Measurements from ENCODE around the gene PDZD2. TPM values are rescaled to one million over a fixed set of nuclear protein-coding genes. Genes with fewer than 3 reads are reported as not detected.
"Not testable (repeated sequence)": the region's sequence is repeated elsewhere in the genome, so short reads cannot be mapped to it uniquely, and the experiment has no call there.

PDZD2 gene
- total RNA-seq, 1 donor from 2014 or later, result not detected

DNA sequence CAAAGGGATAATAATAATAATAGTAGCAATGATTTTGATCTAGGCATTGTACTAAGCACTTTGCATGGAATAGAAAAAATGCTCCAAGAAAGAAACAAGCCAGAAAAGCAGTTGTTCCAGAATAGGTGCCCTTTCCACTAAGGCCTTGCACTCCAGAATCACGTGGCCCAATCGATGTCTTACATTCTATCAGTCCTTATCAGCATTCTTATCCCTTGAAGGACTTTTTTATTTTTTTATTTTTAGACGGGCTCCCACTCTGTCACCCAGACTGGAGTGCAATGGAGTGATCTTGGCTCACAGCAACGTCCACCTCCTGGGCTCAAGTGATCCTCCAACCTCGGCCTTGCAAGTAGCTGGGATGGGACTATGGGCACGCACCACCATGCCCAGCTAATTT lies 36.5 kb downstream of the PDZD2 start:
- Mint-ChIP-seq H3K27me3 (ENCODE audit: insufficient read depth) (no peaks in the 10 kb centered on the region), H3K4me1 (ENCODE audit: low read depth) (no peaks in the 10 kb centered on the region), H3K9me3 (no peaks in the 10 kb centered on the region), H3K27ac (no peak overlapping the region), H3K36me3 (ENCODE audit: low read depth) (no peaks in the 10 kb centered on the region), H3K4me3 (no peak overlapping the region)
- intact Hi-C loops (cut with micrococcal nuclease), result no loop called here
- no peak for DNase-seq (ENCODE audit: low spot score)

- no peak overlapping the region for H3K27ac Mint-ChIP-seq
- no peaks in the 10 kb centered on the region for H3K27me3 Mint-ChIP-seq (ENCODE audit: insufficient read depth)
- H3K9me3 Mint-ChIP-seq, result no peaks in the 10 kb centered on the region
- H3K4me3 Mint-ChIP-seq, result no peak overlapping the region
- intact Hi-C loops (cut with micrococcal nuclease), result no loop called here
- DNase-seq (ENCODE audit: low spot score), result no peak
- H3K4me1 Mint-ChIP-seq (ENCODE audit: low read depth), result no peaks in the 10 kb centered on the region
- no peaks in the 10 kb centered on the region for H3K36me3 Mint-ChIP-seq (ENCODE audit: low read depth)
These were observed 39.2 kb downstream of the PDZD2 start for GRCh38 chr5:31678180-31678579.

DNA sequence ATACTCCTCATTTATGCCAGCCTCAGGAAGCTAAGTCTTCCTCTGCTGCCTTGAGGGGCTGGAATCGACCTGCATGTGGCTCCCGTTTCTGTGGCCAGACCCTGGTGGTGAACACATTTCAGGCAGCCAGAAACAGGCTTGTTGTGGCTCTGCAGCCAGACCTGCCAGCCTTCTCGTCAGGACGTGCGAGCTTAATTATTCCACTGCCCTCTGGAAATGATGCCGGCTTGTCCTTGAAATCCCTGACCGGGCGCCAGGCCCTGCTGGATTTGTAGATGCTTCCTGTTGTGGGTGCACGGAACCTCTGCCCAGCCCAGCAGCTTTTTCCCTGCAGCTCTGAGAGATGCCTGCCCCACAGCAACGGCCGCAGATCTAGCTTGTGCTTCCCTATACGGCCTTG lies 41.6 kb downstream of the PDZD2 start:
- Mint-ChIP-seq H3K9me3 (no peaks in the 10 kb centered on the region), H3K27ac (no peak overlapping the region)
- intact Hi-C loops (cut with micrococcal nuclease), result no loop called here

DNA sequence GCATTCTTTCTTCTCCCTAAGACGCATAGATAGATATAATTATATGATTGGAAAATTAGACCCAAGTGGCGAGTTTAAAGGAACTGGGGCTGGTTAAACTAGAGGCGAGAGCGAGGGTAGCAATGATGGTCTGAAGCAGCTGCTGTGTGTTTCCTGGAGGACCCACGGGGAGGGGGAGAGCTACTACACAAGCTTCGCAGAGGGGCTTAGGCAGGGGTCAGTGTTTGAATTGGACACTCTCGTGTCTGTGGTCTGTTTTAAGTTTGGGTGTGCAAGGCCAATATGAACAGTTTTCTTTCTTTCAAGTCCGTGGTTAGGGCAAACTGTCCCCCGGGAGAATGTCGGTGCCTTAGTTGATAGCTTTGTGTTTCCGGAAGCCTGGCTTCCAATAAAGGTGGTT lies 43.1 kb downstream of the PDZD2 start:
- H3K27me3 Mint-ChIP-seq (ENCODE audit: insufficient read depth), result no peaks in the 10 kb centered on the region
- H3K4me3 Mint-ChIP-seq, result no peak overlapping the region
- no peak for DNase-seq (ENCODE audit: low spot score)
- H3K27ac Mint-ChIP-seq, result no peak overlapping the region
- intact Hi-C loops (cut with micrococcal nuclease), result no loop called here
- no peaks in the 10 kb centered on the region for H3K36me3 Mint-ChIP-seq (ENCODE audit: low read depth)
- no peaks in the 10 kb centered on the region for H3K4me1 Mint-ChIP-seq (ENCODE audit: low read depth)
- no peaks in the 10 kb centered on the region for H3K9me3 Mint-ChIP-seq

More for the DNA sequence above, 41.6 kb downstream of the PDZD2 start:
- Mint-ChIP-seq H3K4me1 (ENCODE audit: low read depth) (no peaks in the 10 kb centered on the region), H3K27me3 (ENCODE audit: insufficient read depth) (no peaks in the 10 kb centered on the region), H3K4me3 (no peak overlapping the region), H3K36me3 (ENCODE audit: low read depth) (no peaks in the 10 kb centered on the region)
- DNase-seq (ENCODE audit: low spot score), result no peak

GRCh38 chr5:31682851-31683250 lies 43.9 kb downstream of the PDZD2 start:
- no peak for DNase-seq (ENCODE audit: low spot score)
- Mint-ChIP-seq H3K27ac (no peak overlapping the region), H3K9me3 (no peaks in the 10 kb centered on the region), H3K36me3 (ENCODE audit: low read depth) (no peaks in the 10 kb centered on the region), H3K27me3 (ENCODE audit: insufficient read depth) (no peaks in the 10 kb centered on the region), H3K4me3 (no peak overlapping the region), H3K4me1 (ENCODE audit: low read depth) (no peaks in the 10 kb centered on the region)
- intact Hi-C loops (cut with micrococcal nuclease), result no loop called here

DNA sequence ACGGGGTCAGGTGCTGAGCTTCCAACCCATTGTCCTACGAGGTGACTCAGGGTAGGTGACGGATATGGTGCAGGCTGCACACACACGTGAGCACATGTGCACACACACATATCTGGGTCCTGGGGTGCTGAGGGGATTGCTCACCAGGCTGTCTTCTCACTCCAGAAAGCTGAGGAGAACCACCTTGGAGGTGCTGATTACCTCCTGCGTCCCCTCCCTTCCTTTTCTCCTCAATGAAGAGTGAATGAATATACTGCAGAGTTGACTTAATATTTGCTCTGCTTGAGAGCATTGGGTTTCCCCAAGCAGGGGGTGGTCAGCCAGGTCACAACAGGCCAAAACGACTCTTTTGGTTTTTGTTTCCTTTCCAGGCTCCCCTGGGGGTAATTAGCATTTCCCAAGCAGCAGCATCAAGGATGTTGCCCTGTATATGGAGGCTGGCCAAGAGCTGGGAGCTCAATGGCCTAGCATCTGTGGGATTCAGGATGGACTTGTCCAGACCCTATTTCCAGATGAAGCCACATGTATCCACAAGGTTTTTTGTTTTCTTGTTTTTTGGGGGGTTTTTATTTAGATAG lies 49.7 kb downstream of the PDZD2 start:
- no peak for DNase-seq (ENCODE audit: low spot score)
- Mint-ChIP-seq H3K4me1 (ENCODE audit: low read depth) (no peaks in the 10 kb centered on the region), H3K27me3 (ENCODE audit: insufficient read depth) (peaks cover 2% of the 10 kb centered on the region), H3K9me3 (no peaks in the 10 kb centered on the region), H3K36me3 (ENCODE audit: low read depth) (no peaks in the 10 kb centered on the region), H3K4me3 (no peak overlapping the region), H3K27ac (no peak overlapping the region)
- intact Hi-C loops (cut with micrococcal nuclease), result no loop called here

- H3K27ac Mint-ChIP-seq; H3K4me1 Mint-ChIP-seq (ENCODE audit: low read depth); intact Hi-C loops (cut with micrococcal nuclease); DNase-seq (ENCODE audit: low spot score); H3K36me3 Mint-ChIP-seq (ENCODE audit: low read depth); H3K9me3 Mint-ChIP-seq; H3K27me3 Mint-ChIP-seq (ENCODE audit: insufficient read depth); H3K4me3 Mint-ChIP-seq: not testable (repeated sequence)
These were observed 52.5 kb downstream of the PDZD2 start for GRCh38 chr5:31691408-31691807.

- H3K27ac Mint-ChIP-seq, result no peak overlapping the region
- no peaks in the 10 kb centered on the region for H3K4me1 Mint-ChIP-seq (ENCODE audit: low read depth)
- no peaks in the 10 kb centered on the region for H3K36me3 Mint-ChIP-seq (ENCODE audit: low read depth)
- H3K4me3 Mint-ChIP-seq, result no peak overlapping the region
- no peaks in the 10 kb centered on the region for H3K9me3 Mint-ChIP-seq
- intact Hi-C loops (cut with micrococcal nuclease), result no loop called here
- peaks cover 2% of the 10 kb centered on the region for H3K27me3 Mint-ChIP-seq (ENCODE audit: insufficient read depth)
- DNase-seq (ENCODE audit: low spot score), result no peak
These were observed 53.8 kb downstream of the PDZD2 start for GRCh38 chr5:31692561-31693221.

- no peaks in the 10 kb centered on the region for H3K9me3 Mint-ChIP-seq
These were observed 59.7 kb downstream of the PDZD2 start for GRCh38 chr5:31698673-31699072.

DNA sequence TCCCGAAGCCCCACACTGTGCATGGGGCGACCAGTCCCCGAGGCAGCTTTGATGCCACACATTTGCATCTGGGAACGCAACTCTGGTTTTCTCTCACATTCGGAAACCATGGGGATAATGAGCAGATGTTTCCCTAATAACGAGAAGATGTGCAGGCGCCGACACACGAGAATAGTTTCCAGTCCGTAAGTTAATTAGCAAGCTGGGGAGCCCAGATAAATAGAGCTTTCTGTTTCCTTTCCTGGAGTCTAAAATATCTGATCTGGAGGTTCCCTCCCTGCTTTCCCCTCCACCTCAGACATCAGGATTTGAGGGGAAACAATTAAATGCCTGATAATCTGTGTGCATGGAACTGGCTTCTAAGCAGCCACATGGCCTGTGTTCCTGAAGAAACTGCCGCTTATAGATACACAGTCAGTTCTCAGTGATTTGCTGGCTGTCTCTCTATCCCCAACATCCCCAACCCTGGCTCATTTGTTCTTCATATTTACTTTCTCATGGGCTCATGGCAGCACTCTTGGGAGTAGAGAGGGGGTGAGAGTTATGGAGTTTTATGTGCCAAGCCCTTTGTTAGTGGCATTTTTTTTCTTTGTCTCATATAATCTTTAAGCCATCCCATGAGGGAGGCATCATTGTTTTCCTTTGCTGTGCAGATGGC lies 62.8 kb downstream of the PDZD2 start:
- intact Hi-C loops (cut with micrococcal nuclease), result no loop called here
- H3K9me3 Mint-ChIP-seq, result no peaks in the 10 kb centered on the region
- H3K27ac Mint-ChIP-seq, result no peak overlapping the region
- H3K4me3 Mint-ChIP-seq, result no peak overlapping the region
- H3K4me1 Mint-ChIP-seq (ENCODE audit: low read depth), result no peaks in the 10 kb centered on the region
- H3K36me3 Mint-ChIP-seq (ENCODE audit: low read depth), result no peaks in the 10 kb centered on the region
- no peak for DNase-seq (ENCODE audit: low spot score)
- H3K27me3 Mint-ChIP-seq (ENCODE audit: insufficient read depth), result no peaks in the 10 kb centered on the region

More at GRCh38 chr5:31698673-31699072, 59.7 kb downstream of the PDZD2 start:
- Mint-ChIP-seq H3K4me1 (ENCODE audit: low read depth) (no peaks in the 10 kb centered on the region), H3K4me3 (no peak overlapping the region), H3K36me3 (ENCODE audit: low read depth) (no peaks in the 10 kb centered on the region), H3K27me3 (ENCODE audit: insufficient read depth) (no peaks in the 10 kb centered on the region), H3K27ac (no peak overlapping the region)
- DNase-seq (ENCODE audit: low spot score), result no peak
- intact Hi-C loops (cut with micrococcal nuclease), result no loop called here

DNA sequence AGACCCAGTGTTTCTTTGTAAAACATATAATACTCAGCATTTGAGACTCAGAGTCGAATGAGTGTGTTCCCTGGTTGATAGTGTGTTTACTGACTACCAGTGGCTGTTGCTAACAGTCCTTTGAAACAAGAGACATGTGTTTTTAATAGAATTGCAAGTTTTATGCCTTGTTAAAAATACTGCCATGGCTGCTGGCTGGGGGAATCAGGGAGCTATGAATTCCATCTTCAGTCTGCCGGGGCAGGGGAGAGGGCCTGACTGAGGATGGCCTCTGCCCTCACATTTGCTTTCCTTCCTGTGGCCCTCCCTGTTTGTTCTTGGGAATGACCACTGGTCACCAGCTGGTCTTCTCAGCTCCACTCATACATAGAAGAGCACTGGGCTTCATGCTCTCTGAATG lies 63.8 kb downstream of the PDZD2 start:
- intact Hi-C loops (cut with micrococcal nuclease), result no loop called here
- H3K36me3 Mint-ChIP-seq (ENCODE audit: low read depth), result no peaks in the 10 kb centered on the region
- no peak for DNase-seq (ENCODE audit: low spot score)
- no peak overlapping the region for H3K27ac Mint-ChIP-seq
- H3K4me3 Mint-ChIP-seq, result no peak overlapping the region
- no peaks in the 10 kb centered on the region for H3K27me3 Mint-ChIP-seq (ENCODE audit: insufficient read depth)
- H3K4me1 Mint-ChIP-seq (ENCODE audit: low read depth), result no peaks in the 10 kb centered on the region
- H3K9me3 Mint-ChIP-seq, result no peaks in the 10 kb centered on the region

DNA sequence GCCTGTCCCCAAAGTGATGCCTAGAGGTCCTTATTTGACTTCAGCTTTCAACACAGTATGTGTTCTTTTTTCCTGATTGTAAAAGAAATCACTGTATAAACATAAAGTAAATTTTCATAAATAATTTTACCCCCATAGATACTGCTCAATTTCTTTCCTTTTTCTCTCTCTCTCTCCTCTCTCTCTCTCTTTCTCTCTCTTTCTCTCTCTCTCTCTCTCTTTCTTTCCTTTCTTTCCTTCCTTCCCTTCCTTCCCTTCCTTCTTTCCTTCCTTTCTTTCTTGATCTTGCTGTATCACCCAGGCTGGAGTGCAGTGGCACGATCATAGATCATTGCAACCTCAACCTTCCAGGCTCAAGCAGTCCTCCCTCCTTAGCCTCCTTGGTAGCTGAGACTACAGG lies 64.8 kb downstream of the PDZD2 start:
- no peak overlapping the region for H3K4me3 Mint-ChIP-seq
- intact Hi-C loops (cut with micrococcal nuclease), result no loop called here
- H3K9me3 Mint-ChIP-seq, result no peaks in the 10 kb centered on the region
- no peaks in the 10 kb centered on the region for H3K36me3 Mint-ChIP-seq (ENCODE audit: low read depth)
- no peaks in the 10 kb centered on the region for H3K4me1 Mint-ChIP-seq (ENCODE audit: low read depth)
- H3K27me3 Mint-ChIP-seq (ENCODE audit: insufficient read depth), result peaks cover 2% of the 10 kb centered on the region
- H3K27ac Mint-ChIP-seq, result no peak overlapping the region
- DNase-seq (ENCODE audit: low spot score), result no peak

- Mint-ChIP-seq H3K4me1 (ENCODE audit: low read depth) (no peaks in the 10 kb centered on the region), H3K9me3 (no peaks in the 10 kb centered on the region), H3K36me3 (ENCODE audit: low read depth) (no peaks in the 10 kb centered on the region), H3K27me3 (ENCODE audit: insufficient read depth) (peaks cover 2% of the 10 kb centered on the region), H3K27ac (no peak overlapping the region), H3K4me3 (no peak overlapping the region)
- intact Hi-C loops (cut with micrococcal nuclease), result no loop called here
- DNase-seq (ENCODE audit: low spot score), result no peak
These were observed 67.3 kb downstream of the PDZD2 start for GRCh38 chr5:31706186-31706585.

Data from activated T-helper 1 cell treated with anti-CD3 and anti-CD28 coated beads, Interleukin-12 subunit alpha, Interleukin-12 subunit beta, Interleukin-2, Interleukin-4 antibody, amounts not matched to agents 30 ng/mL and 10 ng/mL and 1 ng/mL, durations not matched to agents 14 hours and 24 hours and 36 hours (primary cell).